Body of pancreas (tissue), 4 donors: ENCODE results near the gene SLC29A2. TPM values are rescaled to one million over a fixed set of nuclear protein-coding genes. Genes with fewer than 3 reads are reported as not detected.

Experiments used
- ATAC-seq: fragments of 150-250 bp; one replicate; pipeline ENCODE4 v1.9.1; 2016
- DNase-seq, 4 donors: peaks; one replicate each; pipeline ENCODE4 v3.0.0-alpha.2; 2019
- H3K27ac ChIP-seq, 4 donors: fragments of 200-600 bp; sonication (generic); 1 replicate in 3 of 4; 2 replicates in 1 of 4; pipeline versions ENCODE4 v1.5.1 to v1.6.1; 2016 to 2019; ENCODE audit warnings: mild to moderate bottlenecking in 1 of 4, mixed read lengths in 1 of 4, moderate library complexity in 1 of 4
- H3K27me3 ChIP-seq, 2 donors: fragments of 200-600 bp; sonication (generic); one replicate each; pipeline ENCODE4 v1.6.0; 2016; ENCODE audit warnings: mild to moderate bottlenecking in 1 of 2
- H3K36me3 ChIP-seq, 2 donors: fragments of 200-600 bp; sonication (generic); replicated peaks in 1 of 2; 2 replicates each; pipeline ENCODE4 v1.5.1; 2016; ENCODE audit warnings: low read depth in 2 of 2; ENCODE audit not compliant: insufficient read depth in 1 of 2
- H3K4me1 ChIP-seq: fragments of 200-600 bp; sonication (generic); one replicate; pipeline ENCODE4 v1.6.0; 2016
- H3K4me3 ChIP-seq, 2 donors: fragments of 200-600 bp; sonication (generic); 1 replicate in 1 of 2; 2 replicates in 1 of 2; pipeline ENCODE4 v1.5.1; 2016 to 2019
- H3K9me3 ChIP-seq, 3 donors: fragments of 200-600 bp; sonication (generic); 1 replicate in 2 of 3; 2 replicates in 1 of 3; pipeline ENCODE4 v1.5.1; 2016
- POLR2A ChIP-seq, 3 donors: fragments of 450-650 bp; IDR thresholded peaks; one replicate each; pipeline ENCODE4 v1.6.1; 2016; ENCODE audit warnings: antibody characterized with exemption in 3 of 3, mild to moderate bottlenecking in 2 of 3
- WGBS, 2 donors: methylation state at CpG; one replicate each; pipeline ENCODE4 v1.1.5; 2017; 5-methylcytosine and 5-hydroxymethylcytosine counted together
- intact Hi-C: fragments of 100-400 bp; cut with DNase I; formaldehyde crosslinking; loops from one replicate; pipeline ENCODE4 v1.15.1; 2023
- total RNA-seq, 2 donors: library from RNA; depleted of rRNA; stranded (reverse); fragments of >200 nt; gene quantifications; one replicate each; pipeline ENCODE4 v1.1.0, GENCODE V29; 2016
- TF ChIP-seq, protein P1 (sequence below), 7 experiments: fragments of 450-650 bp in 4 of 7; fragments of 200-600 bp in 3 of 7; sonication (generic) in 3 of 7; IDR thresholded peaks; one replicate each; pipeline ENCODE4 v1.5.1; 2016 to 2019; ENCODE audit warnings: antibody characterized with exemption in 7 of 7

SLC29A2 gene
- total RNA-seq, 2 donors from 2014 or later = 5.4 to 14.2 TPM

DNA sequence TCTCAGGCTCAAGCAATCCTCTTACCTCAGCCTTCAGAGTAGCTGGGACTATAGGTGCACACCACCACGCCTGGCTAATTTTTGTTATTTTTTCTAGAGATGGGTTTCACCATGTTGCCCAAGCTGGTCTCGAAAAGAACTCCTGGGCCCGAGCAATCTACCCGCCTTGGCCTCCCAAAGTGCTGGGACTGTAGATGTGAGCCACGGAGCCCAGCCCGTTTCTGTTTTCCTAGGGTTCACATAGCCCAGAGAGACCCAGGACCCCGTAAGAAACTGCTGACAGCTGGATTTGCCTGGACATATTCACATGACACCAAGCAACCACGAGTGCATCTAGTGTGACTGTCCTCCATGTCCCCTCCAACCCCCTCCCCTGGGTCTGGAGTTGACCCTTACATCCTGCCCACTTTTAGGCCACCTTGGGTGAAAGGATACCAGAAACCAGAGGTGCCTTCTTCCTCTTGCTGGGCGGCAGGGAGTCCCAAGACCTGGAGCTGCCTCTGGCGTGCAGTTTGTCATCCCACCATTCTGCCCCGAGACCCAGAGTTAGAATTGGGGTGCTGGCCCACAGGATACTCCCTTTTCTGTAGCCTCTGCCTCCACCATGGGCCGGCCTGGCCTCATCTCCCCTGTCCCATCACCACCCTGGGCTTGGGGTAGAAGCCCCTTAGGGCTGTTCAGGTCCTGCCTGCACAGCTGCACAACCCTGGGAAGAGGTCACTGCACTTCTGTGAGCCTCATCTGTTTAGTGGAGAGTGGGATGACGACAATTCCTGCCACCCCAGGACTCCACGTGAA, 31.7 kb downstream of the SLC29A2 start:
- intact Hi-C loops = no loop called here
- ATAC-seq (no peak), DNase-seq (no peak)
- Histone ChIP-seq H3K4me3 (no peak overlapping the region), H3K36me3 (peaks cover 4 to 16% of the 10 kb centered on the region in 2 donors), H3K27me3 (no peaks in the 10 kb centered on the region), H3K9me3 (no peaks in the 10 kb centered on the region), H3K4me1 (peaks cover 42% of the 10 kb centered on the region), H3K27ac (no peak overlapping the region)
- TF ChIP-seq POLR2A (IDR thresholded peaks at IDR 0.05) = no peak
- TF ChIP-seq, protein P1, sequence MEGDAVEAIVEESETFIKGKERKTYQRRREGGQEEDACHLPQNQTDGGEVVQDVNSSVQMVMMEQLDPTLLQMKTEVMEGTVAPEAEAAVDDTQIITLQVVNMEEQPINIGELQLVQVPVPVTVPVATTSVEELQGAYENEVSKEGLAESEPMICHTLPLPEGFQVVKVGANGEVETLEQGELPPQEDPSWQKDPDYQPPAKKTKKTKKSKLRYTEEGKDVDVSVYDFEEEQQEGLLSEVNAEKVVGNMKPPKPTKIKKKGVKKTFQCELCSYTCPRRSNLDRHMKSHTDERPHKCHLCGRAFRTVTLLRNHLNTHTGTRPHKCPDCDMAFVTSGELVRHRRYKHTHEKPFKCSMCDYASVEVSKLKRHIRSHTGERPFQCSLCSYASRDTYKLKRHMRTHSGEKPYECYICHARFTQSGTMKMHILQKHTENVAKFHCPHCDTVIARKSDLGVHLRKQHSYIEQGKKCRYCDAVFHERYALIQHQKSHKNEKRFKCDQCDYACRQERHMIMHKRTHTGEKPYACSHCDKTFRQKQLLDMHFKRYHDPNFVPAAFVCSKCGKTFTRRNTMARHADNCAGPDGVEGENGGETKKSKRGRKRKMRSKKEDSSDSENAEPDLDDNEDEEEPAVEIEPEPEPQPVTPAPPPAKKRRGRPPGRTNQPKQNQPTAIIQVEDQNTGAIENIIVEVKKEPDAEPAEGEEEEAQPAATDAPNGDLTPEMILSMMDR (IDR thresholded peaks at IDR 0.05) = no peak
- WGBS, 2 donors = 68 to 80% methylated on average over 5 to 14 of the region's 14 CpGs

DNA sequence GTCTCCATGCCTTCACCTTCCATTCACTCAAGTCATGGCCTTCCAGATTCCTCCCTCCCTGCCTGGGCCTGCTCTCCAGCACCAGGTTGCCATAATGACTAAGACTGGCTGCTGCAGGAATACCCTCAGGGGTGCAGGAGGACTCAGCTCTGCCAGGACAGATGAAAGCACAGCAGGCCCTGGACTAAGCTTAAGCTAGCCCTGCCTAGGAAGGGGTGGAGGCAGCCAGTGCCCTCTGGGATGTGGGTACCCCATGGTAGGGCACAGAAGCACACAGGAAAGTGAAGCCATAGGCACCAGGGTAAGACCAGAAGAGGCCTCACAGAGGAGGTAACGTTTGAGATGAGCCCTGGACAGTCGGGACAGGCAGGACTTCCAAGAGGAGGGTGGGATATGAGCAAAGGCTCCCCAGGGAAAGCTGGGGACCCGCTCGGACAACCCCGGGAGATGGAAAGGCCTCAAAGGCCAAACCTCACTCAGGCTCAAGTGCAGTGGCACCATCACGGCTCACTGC, 32.3 kb downstream of the SLC29A2 start:
- no peak overlapping the region for H3K27ac ChIP-seq
- H3K9me3 ChIP-seq = no peaks in the 10 kb centered on the region
- TF ChIP-seq, protein P1 (IDR thresholded peaks at IDR 0.05) = no peak
- no peak for TF ChIP-seq POLR2A (IDR thresholded peaks at IDR 0.05)
- ATAC-seq (no peak), DNase-seq (no peak)
- intact Hi-C loops = no loop called here
- 84 to 85% methylated on average over 5 to 6 of the region's 6 CpGs for WGBS, 2 donors
- H3K27me3 ChIP-seq = no peaks in the 10 kb centered on the region
- peaks cover 41% of the 10 kb centered on the region for H3K4me1 ChIP-seq
- H3K36me3 ChIP-seq = peaks cover 4 to 16% of the 10 kb centered on the region in 2 donors
- no peak overlapping the region for H3K4me3 ChIP-seq

DNA sequence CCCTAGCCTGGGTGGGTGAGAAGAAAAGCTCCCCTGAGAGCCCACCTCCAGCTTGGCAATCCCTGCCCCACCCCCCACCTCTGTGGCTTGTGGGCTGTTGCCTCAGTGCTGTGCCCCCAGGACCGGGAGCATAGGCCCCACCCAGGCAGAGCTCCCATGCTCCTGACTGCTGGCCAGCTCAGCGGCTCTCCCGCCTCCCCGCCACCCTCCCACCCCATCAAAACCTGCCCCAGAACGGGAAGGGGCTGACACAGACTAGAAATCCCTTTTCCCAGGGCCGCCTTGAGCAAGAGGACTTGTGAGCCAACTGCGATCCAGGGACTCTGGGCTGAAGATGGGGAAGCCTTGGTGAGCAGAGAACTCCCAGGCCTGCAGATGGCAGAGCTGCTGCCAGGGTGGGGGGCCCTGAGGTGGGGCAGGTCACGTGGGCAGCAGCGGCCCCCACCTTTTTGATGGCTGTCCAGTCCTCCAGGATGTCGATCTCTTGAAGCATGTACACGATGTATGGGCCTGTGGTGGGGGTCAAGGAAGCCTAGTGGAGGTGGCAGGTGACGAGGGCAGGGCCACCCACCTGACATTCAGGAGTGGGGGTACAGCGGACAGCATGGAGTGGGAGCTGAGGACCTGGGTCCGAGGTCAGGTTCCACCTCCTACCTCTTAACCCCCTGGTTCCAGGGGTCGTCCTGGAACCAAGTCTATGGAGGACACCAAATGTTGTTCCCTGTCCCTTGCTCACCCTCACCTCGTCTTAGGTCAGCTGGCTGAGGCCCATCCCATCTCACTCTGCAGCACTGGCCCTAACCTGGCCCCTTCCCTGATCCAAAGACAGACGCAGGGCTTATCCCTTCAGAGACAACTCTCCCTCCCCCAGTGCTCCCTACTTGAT, 33.0 kb downstream of the SLC29A2 start:
- Histone ChIP-seq H3K36me3 (peaks cover 4 to 16% of the 10 kb centered on the region in 2 donors), H3K9me3 (no peaks in the 10 kb centered on the region), H3K4me1 (peaks cover 34% of the 10 kb centered on the region), H3K27me3 (no peaks in the 10 kb centered on the region), H3K4me3 (no peak overlapping the region), H3K27ac (no peak overlapping the region)
- WGBS, 2 donors = 79 to 84% methylated on average over 8 to 15 of the region's 17 CpGs
- DNase-seq (no peak), ATAC-seq (no peak)
- intact Hi-C loops = no loop called here
- no peak for TF ChIP-seq POLR2A (IDR thresholded peaks at IDR 0.05)
- TF ChIP-seq, protein P1 (IDR thresholded peaks at IDR 0.05) = no peak

DNA sequence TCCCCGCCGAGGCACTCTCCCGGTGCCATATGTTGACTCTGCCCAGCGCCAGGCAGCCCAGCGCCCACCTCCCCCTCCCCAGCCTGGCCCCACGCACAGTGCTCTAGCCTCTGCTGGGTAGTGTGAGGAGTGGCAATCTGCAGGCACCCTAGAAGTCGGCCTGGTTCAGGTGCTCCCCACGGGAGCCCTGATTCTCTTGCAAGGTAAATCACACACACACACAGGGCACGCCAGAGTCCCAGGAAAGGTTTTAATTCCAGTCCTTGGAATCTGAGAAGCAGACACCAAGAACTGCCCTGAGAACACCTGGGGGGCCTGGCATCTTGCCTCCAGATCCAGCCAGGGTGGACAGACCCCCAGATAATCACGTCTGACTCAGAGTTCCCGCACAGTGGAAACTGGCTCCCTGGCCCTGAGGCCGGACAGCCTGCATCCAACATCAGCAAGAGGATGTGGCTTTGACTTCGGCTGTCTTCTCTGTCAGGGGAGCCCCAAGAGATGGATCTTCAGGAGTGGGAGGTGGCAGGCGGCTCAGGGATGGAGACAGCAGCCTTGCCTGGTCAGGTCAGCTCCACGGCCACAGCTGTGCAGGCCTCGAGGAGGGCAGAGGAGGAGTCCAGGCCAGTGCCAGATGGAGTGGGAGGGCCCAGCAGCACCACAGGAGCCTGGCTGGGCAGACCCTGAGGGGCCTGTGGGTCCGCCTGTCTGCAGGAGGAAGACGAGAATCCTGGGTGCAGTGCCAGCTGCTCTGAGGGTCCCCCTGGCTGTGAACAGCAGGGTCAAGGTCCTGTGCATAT, 34.3 kb downstream of the SLC29A2 start:
- intact Hi-C loops = no loop called here
- no peak overlapping the region for H3K4me3 ChIP-seq
- peaks cover 30% of the 10 kb centered on the region for H3K4me1 ChIP-seq
- ATAC-seq = no peak
- no peaks in the 10 kb centered on the region for H3K9me3 ChIP-seq
- H3K27ac ChIP-seq = peak overlapping the region in 2 of 4 donors; percentile 69 to 74
- peaks cover 4 to 16% of the 10 kb centered on the region in 2 donors for H3K36me3 ChIP-seq
- no peaks in the 10 kb centered on the region for H3K27me3 ChIP-seq
- TF ChIP-seq, protein P1 (IDR thresholded peaks at IDR 0.05) = no peak
- no peak for TF ChIP-seq POLR2A (IDR thresholded peaks at IDR 0.05)
- WGBS, 2 donors = 49 to 62% methylated on average over 3 to 15 of the region's 18 CpGs
- DNase-seq = no peak
